Suppressor macrophage (primary cell): ENCODE measurements around the gene DUSP9.
A peak's percentile ranks its signal among the peaks of the same experiment; 100 is the strongest.
"Not testable (repeated sequence)": the region's sequence is repeated elsewhere in the genome, so short reads cannot be mapped to it uniquely, and the experiment has no call there.

ENCODE experiments used
- DNase-seq, 4 experiments: peaks; one replicate each; pipeline ENCODE4 v3.0.0-alpha.2; 2020 to 2022

DUSP9 gene

GRCh38 chrX:153673428-153674218, 26.6 kb downstream of the DUSP9 start, which contains the start of gene PNCK:
PNCK (minus strand) TSS chrX:153673813; CDS start chrX:153673076, 737 bp downstream.
- DNase-seq = no peak

GRCh38 chrX:153674219-153674851, 27.3 kb downstream of the DUSP9 start:
- no peak for DNase-seq

- peak in 3 of 4 experiments; percentile 17 to 40 (median 37) for DNase-seq
Observed at GRCh38 chrX:153681175-153681574, 34.2 kb downstream of the DUSP9 start.

- DNase-seq = not testable (repeated sequence)
Observed at GRCh38 chrX:153683486-153683885, 36.5 kb downstream of the DUSP9 start.

GRCh38 chrX:153684467-153685155, 37.6 kb downstream of the DUSP9 start:
- no peak for DNase-seq

- no peak for DNase-seq
Observed at GRCh38 chrX:153685156-153685536, 38.1 kb downstream of the DUSP9 start.

GRCh38 chrX:153685751-153686696, 39.0 kb downstream of the DUSP9 start:
- peak; percentile 5 to 56 (median 40) for DNase-seq

GRCh38 chrX:153686711-153687110, 39.7 kb downstream of the DUSP9 start:
- no peak for DNase-seq

- peak; percentile 43 to 78 (median 65) for DNase-seq
Observed at GRCh38 chrX:153687121-153688039, 40.4 kb downstream of the DUSP9 start, which contains the start of gene SLC6A8. SLC6A8 (plus strand) TSS chrX:153687926; CDS start chrX:153688575, 649 bp downstream.

GRCh38 chrX:153688071-153688470, 41.1 kb downstream of the DUSP9 start:
- DNase-seq = peak in 2 of 4 experiments; percentile 27 to 36

- no peak for DNase-seq
Observed at GRCh38 chrX:153688506-153688905, 41.5 kb downstream of the DUSP9 start.

- DNase-seq = no peak
Observed at GRCh38 chrX:153688911-153689590, 42.0 kb downstream of the DUSP9 start.

GRCh38 chrX:153689654-153690465, 42.9 kb downstream of the DUSP9 start:
- no peak for DNase-seq

- DNase-seq = no peak
Observed at GRCh38 chrX:153690466-153690865, 43.5 kb downstream of the DUSP9 start.

- DNase-seq = not testable (repeated sequence)
Observed at GRCh38 chrX:153691032-153691827, 44.2 kb downstream of the DUSP9 start.

GRCh38 chrX:153692003-153692402, 45.0 kb downstream of the DUSP9 start:
- DNase-seq = no peak

- no peak for DNase-seq
Observed at GRCh38 chrX:153692611-153693156, 45.7 kb downstream of the DUSP9 start.
